ENCODE data around the gene FBXO10.

FBXO10 gene

DNA sequence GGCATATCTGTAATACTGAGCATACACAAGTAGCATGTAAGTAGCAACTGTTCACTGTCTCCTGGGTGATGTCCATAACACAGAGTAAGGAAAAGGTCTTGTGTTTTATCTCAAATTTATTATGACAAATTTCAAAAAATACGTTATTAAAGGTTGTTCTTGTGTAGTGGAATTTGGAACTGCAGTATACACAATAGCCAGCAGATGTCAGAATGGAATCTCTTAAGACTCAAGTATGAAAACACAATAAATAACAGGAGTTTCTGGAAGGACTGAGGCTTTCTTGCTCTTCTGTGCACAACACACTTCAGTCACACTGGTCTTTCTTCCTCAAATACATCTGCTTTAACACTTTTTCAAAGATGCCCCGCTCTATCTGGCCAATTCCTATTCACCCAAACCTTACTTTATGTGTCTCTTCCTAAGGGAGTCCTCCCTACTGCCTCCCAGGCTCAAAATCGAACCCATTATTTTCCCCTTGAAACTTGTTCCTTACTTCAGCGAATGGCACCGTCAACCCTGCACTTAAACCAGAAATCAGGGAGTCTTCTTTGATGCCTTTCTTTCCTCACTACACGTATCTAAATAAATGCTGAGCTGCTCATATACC, 6.5 kb upstream of the FBXO10 start:
- no peak for TF ChIP-seq JUND (IDR thresholded peaks at IDR 0.05; ENCODE audit: low read depth)
- in situ Hi-C loops (cut with HindIII; ENCODE audit: low pct_unique_long_range_greater_than_20kb, low sequenced_read_pairs): no loop called here
- DNase-seq (ENCODE audit: low read depth in 1 of 2, low spot score in 1 of 2): peak in 1 of 2 experiments; percentile 61

DNA sequence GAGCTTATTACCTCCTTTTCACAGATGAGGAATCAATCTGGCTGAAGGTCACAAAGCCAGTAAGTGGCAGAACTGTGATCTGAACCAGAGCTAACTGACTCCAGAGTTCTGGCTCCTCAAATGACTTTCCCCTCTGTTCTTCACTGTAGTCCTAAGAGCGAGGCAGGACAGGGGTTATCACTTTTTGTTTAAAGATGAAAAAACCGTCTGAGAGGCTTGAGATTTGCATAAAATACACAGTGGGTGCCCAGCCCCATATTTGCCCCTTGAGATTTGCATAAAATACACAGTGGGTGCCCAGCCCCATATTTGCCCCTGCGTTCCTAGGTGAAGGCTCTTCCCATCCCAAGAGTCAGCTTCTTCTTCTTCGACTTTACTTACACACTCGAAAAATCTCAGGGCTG, 667 bp downstream of the FBXO10 start:
- no peak for TF ChIP-seq JUND (IDR thresholded peaks at IDR 0.05; ENCODE audit: low read depth)
- no peak for DNase-seq (ENCODE audit: low read depth in 1 of 2, low spot score in 1 of 2)
- in situ Hi-C loops (cut with HindIII; ENCODE audit: low pct_unique_long_range_greater_than_20kb, low sequenced_read_pairs): no loop called here

DNA sequence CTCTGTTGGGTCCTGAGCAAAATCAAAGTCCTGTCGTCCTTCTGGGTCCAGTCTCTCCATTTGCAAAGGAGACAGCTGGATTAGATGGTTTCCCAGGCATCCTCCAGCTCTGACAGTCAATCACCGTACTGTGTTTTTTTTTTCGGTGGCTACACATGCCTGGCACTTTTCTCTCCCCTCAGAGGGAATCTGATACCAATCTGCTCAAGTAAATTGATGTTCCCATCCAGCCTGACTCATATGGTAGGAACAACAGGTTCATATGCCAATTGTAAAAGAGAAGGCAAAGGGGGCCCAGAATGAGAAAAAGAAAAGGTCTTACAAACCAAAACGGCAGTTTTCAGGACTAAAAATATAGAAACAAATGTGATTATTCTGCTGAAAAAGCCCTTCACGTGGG, 1.2 kb downstream of the FBXO10 start:
- no peak for TF ChIP-seq JUND (IDR thresholded peaks at IDR 0.05; ENCODE audit: low read depth)
- no peak for DNase-seq (ENCODE audit: low read depth in 1 of 2, low spot score in 1 of 2)
- in situ Hi-C loops (cut with HindIII; ENCODE audit: low pct_unique_long_range_greater_than_20kb, low sequenced_read_pairs): no loop called here

DNA sequence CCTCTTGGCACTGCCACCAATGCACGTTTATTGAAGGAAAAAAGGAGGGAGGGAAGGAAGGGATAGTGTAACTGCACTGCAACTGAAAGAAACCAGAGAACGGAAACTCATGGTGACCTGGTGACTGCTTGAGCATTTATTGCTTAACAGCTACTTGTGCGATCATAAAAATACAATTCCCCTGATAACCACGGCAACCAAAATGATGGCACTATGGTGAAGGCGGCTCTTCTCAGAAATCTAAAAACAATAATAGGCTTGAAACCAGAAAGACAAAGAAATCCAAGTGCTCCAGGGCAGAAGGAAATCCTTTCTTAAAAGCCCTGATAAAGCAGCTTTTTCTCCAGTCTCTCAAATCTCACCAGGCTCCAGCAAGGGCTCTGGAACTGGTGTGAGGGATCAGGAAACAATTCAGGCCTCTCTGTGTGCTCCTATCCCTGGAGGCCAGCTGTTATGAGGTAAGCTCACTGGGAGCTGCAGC, 1.9 kb downstream of the FBXO10 start:
- in situ Hi-C loops (cut with HindIII; ENCODE audit: low pct_unique_long_range_greater_than_20kb, low sequenced_read_pairs): no loop called here
- no peak for DNase-seq (ENCODE audit: low read depth in 1 of 2, low spot score in 1 of 2)

DNA sequence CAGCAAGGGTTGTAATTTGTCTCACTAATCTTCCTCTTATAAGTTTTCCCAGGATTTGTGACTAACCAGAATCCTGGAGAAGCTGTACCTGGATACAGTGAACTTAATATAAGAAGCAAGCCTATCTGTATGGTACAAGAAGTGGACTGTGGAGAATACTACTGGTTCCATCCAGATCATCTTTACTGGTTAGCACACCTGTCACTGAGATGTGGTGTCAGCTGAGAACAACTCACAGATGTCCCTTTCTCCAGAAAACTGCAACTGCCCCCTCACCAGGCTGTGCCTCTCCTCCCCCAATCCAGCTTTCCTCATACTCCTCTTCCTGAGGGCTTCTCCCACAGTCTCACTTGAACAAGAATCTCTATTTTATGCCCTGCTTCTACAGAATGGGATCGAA, 4.9 kb downstream of the FBXO10 start:
- no peak for TF ChIP-seq JUND (IDR thresholded peaks at IDR 0.05; ENCODE audit: low read depth)
- DNase-seq (ENCODE audit: low read depth in 1 of 2, low spot score in 1 of 2): no peak
- in situ Hi-C loops (cut with HindIII; ENCODE audit: low pct_unique_long_range_greater_than_20kb, low sequenced_read_pairs): no loop called here

More for the DNA sequence above, 1.9 kb downstream of the FBXO10 start:
- no peak for TF ChIP-seq JUND (IDR thresholded peaks at IDR 0.05; ENCODE audit: low read depth)

DNA sequence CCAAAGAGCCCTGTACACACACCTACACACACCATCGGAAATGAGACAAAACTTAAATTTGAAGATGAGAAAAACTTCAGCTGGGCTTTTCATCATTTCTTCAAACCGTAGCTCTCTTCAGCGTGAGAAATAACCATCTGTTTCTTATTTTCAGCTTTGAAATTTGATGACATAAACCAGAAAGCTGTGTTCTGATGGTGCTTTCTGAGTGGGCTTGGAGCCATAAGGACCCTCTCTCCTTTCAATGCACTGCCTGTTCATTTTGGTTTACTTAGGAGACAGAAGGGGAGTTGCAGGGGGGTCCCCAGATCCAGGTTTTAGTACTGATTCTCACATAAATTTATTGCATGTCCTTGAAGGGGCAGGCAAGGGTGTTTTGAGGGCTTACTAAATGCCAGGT, 9.5 kb downstream of the FBXO10 start:
- DNase-seq (ENCODE audit: low read depth in 1 of 2, low spot score in 1 of 2): no peak
- no peak for TF ChIP-seq JUND (IDR thresholded peaks at IDR 0.05; ENCODE audit: low read depth)
- in situ Hi-C loops (cut with HindIII; ENCODE audit: low pct_unique_long_range_greater_than_20kb, low sequenced_read_pairs): no loop called here

DNA sequence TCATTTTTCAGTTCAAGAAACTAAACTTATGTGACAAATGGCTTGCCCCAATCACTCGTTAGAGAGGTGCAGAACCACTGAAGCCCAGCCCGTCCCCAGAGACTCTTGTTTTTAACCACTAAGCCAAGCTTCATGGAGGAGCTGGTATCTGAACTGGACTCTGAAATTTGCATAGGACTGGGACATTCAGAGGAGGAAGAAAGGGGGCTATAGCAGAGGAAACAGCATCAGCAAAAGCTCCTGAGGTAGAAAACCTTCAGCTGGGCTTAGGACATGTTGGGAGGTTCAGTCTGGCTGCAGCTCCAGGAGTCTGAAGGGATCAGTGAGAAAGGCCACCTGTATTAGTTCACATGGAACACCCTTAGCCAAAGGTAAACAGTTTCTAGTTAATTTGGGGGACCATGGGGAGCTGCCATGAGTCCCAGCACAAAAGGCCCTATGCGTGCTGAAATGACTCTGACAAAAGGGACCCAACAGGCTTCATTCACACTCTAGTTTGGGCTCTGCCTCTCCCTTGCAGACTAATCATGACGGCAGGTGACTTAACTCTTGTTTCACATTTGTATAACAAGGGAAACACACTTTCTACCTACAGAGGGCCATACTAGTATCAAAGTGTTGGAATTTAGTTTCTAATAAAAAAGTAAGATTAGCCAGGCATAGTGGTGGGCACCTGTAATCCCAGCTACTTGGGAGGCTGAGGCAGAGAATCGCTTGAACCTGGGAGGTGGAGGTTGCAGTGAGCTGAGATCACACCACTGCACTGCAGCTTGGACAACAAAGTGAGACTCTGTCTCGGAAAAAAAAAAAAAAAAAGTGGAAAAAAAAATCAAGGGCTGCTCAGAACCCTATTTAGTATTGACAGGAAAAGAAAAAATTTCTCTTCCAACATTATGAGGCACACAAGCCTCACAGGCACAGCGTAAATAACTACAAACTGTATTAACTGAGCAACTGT, 10.2 kb downstream of the FBXO10 start:
- DNase-seq (ENCODE audit: low read depth in 1 of 2, low spot score in 1 of 2): no peak
- in situ Hi-C loops (cut with HindIII; ENCODE audit: low pct_unique_long_range_greater_than_20kb, low sequenced_read_pairs): no loop called here
- no peak for TF ChIP-seq JUND (IDR thresholded peaks at IDR 0.05; ENCODE audit: low read depth)

DNA sequence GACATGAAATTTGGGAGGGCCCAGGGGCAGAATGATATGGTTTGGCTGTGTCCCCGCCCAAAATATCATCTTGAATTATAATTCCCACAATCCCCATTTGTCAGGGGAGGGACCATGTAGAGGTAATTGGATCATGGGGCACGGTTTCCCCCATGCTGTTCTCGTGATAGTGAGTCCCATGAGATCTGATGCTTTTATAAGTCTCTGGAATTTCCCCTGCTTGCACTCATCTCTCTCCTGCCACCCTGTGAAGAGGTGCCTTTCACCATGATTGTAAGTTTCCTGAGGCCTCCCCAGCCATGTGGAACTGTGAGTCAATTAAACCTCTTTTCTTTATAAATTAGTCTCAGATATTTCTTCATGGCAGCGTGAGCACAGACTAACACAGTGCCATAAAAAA, 11.3 kb downstream of the FBXO10 start:
- in situ Hi-C loops (cut with HindIII; ENCODE audit: low pct_unique_long_range_greater_than_20kb, low sequenced_read_pairs): no loop called here
- DNase-seq (ENCODE audit: low read depth in 1 of 2, low spot score in 1 of 2): no peak
- no peak for TF ChIP-seq JUND (IDR thresholded peaks at IDR 0.05; ENCODE audit: low read depth)

DNA sequence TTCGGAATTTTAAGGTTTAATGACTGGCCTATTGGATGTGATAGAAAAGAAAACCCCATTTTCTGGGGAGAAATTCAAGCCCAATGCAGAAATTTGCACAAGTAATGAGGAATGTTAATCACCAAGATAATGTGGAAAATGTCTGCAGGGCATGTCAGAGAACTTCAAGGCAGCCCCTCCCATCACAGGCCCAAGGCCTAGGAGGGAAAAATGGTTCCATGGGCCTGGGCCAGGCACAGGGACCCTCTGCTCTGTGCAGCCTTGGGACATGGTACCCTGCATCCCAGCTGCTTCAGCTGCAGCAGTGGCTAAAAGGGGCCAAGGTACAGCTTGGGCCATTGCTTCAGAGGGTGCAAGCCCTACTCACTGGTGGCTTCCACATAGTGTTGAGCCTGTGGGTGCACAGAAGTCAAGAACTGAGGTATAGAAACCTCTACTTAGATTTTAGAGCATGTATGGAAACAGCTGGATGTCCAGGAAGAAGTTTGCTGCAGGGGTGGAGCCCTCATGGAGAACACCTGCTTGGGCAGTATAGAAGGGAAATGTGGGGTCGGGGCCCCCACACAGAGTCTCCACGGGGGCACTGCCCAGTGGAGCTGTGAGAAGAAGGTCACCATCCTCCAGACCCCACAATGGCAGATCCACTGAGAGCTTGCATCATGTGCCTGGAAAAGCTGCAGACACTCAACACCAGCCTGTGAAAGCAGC, 12.2 kb downstream of the FBXO10 start:
- in situ Hi-C loops (cut with HindIII; ENCODE audit: low pct_unique_long_range_greater_than_20kb, low sequenced_read_pairs): no loop called here
- DNase-seq (ENCODE audit: low read depth in 1 of 2, low spot score in 1 of 2): no peak
- no peak for TF ChIP-seq JUND (IDR thresholded peaks at IDR 0.05; ENCODE audit: low read depth)

DNA sequence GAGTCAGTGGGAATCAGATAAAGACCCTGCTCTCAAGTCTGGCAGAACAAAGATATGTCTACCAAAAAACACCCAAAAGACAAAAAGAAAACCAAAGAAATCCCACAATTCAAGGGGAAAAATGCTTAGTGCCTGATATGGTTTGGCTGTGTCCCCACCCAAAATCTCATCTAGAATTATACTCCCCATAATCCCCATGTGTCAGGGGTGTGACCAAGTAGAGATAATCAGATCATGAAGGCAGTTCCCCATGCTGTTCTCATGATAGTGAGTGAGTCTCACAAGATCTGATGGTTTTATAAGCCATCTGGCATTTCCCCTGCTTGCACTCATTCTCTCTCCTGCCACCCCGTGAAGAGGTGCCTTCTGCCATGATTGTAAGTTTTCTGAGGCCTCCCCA, 13.4 kb downstream of the FBXO10 start:
- in situ Hi-C loops (cut with HindIII; ENCODE audit: low pct_unique_long_range_greater_than_20kb, low sequenced_read_pairs): no loop called here

DNA sequence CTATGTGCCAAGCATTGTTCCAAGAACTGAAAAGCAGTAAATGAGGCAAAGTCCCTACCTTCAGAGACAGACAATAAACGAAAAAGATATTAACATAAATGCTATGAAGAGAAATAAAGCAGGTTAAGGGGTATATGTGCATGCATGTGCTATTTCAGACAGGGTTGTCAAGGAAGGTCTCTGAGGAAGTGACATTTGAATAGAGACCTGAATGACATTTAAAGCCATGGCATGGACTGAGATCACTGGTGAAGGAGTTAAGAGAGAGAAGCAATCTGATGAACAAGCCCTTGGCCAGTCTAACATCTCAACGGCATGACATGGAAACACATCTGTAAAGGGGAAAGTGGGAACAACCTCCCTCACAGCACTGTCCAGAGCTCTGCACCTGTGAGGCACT, 14.5 kb downstream of the FBXO10 start:
- no peak for DNase-seq (ENCODE audit: low read depth in 1 of 2, low spot score in 1 of 2)
- no peak for TF ChIP-seq JUND (IDR thresholded peaks at IDR 0.05; ENCODE audit: low read depth)
- in situ Hi-C loops (cut with HindIII; ENCODE audit: low pct_unique_long_range_greater_than_20kb, low sequenced_read_pairs): no loop called here

More for the DNA sequence above, 13.4 kb downstream of the FBXO10 start:
- DNase-seq (ENCODE audit: low read depth in 1 of 2, low spot score in 1 of 2): no peak
- TF ChIP-seq JUND (IDR thresholded peaks at IDR 0.05; ENCODE audit: low read depth): no peak

DNA sequence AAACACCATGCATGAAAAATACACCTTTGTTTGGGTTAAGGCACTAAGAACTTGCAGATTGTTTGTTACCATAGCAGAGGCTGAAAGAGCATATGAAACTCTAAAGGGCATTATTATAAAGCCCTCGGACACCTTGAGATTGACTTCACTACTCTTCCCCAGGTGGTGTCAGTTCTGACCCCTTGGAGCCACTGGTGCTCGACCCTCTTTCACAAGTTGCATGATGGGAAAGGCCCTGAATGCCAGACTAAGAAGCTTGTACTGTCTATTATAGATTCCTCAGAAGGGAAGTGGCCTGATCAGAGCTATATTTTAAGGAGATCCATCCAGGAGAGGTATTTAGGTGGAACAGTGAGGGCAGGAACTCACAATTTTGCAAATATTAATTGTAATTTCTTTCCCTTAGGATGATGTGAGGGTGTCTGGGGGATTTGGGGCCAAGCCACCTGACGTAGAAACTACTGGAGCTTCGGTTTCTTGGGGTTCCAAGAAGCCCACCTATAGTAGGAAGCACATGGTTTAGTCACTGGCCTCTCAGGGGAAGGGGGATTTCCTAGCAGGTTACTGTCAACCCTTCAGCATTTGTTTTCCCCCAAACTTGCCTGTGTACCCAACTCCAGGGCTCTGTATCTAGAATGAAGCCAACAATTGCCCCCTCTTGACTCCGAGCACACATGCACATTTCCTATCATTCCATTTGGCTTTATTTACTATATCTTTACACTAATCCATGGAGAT, 16.2 kb downstream of the FBXO10 start:
- TF ChIP-seq JUND (IDR thresholded peaks at IDR 0.05; ENCODE audit: low read depth): no peak
- in situ Hi-C loops (cut with HindIII; ENCODE audit: low pct_unique_long_range_greater_than_20kb, low sequenced_read_pairs): no loop called here
- no peak for DNase-seq (ENCODE audit: low read depth in 1 of 2, low spot score in 1 of 2)

Data from T47D (cell line).